GM21786 (cell line): ENCODE measurements around the gene ANKRD44.
A peak's percentile ranks its signal among the peaks of the same experiment; 100 is the strongest.

Experiments
- ATAC-seq: cut with Tn5 transposase; IDR thresholded peaks from one replicate; pipeline ENCODE4 v1.9.1; 2021; ENCODE audit not compliant: unreplicated experiment

The ANKRD44 gene

DNA sequence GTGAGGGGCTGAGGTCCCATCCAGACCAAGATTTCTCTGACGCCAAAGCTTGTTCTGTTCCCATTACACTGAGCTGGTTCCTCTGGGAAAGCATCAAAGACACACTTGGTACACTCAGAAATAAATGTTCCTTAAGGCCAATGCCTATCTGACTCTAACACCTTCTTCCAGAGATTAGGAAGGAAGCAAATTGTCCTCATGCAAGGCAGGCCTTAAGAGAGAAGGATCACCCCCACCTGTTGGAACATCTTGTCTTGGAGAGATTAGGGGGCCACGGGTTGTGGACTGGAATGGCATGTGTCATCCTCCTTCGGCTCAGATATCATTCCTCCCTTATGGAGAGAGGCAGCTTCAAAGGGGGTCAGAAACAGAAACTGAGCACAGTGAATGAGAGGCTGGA, 100.2 kb downstream of the ANKRD44 start:
- ATAC-seq = no peak

DNA sequence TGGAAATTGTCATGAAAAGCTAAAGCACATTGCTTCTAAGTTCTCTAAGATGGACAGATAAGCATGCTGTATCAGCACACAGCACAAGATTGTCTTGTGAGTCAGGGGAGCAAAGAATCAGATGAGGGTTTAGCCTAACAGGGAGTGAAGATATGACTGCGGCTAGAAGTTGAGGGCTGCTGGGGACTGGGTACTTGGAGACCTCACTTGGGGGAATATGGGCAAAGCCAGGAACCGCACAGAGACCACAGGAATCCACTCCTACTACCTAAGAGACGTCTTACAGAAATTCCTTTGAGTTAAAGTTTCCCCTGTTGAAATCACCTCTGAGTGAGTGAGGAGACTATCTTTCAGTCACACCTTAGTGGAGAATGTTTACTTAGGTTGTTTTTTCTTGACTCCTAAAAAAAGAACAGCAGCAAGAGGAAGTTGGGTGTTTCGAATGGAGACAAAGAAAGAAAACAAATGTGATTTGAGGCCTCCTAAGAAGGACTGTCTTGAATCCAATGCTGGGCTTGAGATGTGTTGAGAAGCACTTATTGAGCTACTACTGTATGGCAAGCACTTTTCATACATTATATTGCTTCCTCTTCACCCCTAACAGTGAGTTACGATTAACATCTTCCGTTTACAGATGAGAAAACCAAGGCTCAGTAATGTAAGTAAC, 100.7 kb downstream of the ANKRD44 start:
- ATAC-seq = peak; percentile 31

GRCh38 chr2:197209246-197209645, 101.3 kb downstream of the ANKRD44 start:
- no peak for ATAC-seq

DNA sequence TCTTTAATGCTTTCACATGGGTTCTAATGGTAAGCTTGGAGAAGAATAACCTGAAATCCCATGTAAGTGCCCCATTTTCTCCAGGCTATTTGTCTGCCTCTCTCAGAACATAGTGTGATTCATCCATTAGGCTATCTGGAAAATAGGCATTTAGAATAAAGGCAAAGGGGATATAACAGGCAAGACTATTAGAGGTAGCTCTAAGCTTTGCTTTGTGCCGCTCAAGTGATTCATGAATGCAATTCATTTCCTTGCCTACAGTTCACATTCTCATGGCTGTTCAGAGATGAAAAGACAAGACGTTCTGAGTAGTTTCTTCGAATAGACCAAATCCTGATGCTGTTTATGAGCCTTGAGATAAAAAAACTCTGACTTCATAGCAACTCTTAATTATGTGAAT, 101.7 kb downstream of the ANKRD44 start:
- no peak for ATAC-seq

DNA sequence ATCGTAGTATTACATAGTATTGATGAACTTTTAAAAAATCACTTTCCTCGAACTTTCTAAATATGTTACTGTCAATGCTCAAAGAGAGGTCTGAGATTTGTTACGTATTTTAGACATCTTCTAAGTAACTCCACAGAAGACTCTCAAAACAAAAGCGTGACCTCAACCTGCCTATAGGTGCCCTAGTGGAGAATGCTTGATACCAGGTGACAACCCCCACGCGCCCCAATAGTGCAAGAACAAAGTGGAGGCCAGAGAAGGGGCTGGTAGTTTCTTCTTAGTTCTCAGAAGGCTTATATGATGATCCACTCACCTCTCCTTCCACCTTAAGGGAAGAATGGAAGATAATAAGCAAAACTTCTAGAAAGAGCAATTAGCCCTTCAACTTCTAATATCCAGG, 102.6 kb downstream of the ANKRD44 start:
- ATAC-seq = no peak

DNA sequence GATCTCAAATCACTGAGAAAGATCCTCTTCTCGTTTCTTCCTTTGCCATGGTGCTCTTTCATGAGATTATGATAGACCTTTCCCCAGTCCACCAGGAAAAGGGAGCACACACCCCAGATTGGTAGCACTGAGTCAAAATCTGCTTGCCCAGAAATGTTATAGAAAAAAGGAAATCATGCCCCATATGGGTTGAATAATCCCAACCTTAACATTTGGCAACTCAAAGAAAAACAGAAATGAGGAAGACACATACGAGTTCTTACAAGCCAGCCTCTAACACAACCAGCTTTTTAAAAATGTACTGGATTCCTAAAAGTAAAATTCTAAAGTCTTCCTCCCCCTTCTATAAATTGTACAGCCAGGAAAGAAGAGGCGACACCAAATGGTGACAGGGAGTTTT, 103.0 kb downstream of the ANKRD44 start:
- no peak for ATAC-seq

DNA sequence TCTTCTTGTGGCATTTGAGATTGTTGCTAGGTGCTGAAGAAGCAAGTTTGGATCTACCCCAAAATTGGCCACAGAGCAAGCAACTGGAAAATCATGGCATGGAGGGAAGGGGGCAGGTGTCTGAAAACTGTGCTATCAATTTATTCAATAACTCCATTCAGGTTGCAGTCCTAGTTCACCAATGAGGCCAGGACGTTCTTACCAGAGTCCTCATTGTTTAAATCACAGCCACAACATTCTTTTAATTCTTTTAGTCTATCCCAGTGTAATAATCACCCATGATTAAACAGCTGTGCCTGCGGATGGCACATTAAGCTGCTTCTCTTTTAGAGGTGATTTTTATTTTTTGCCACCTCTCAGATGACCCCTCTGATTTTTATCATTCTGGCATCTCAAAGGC, 103.5 kb downstream of the ANKRD44 start:
- ATAC-seq = no peak

GRCh38 chr2:197205585-197206215, 104.9 kb downstream of the ANKRD44 start:
- peak; percentile 65 for ATAC-seq

DNA sequence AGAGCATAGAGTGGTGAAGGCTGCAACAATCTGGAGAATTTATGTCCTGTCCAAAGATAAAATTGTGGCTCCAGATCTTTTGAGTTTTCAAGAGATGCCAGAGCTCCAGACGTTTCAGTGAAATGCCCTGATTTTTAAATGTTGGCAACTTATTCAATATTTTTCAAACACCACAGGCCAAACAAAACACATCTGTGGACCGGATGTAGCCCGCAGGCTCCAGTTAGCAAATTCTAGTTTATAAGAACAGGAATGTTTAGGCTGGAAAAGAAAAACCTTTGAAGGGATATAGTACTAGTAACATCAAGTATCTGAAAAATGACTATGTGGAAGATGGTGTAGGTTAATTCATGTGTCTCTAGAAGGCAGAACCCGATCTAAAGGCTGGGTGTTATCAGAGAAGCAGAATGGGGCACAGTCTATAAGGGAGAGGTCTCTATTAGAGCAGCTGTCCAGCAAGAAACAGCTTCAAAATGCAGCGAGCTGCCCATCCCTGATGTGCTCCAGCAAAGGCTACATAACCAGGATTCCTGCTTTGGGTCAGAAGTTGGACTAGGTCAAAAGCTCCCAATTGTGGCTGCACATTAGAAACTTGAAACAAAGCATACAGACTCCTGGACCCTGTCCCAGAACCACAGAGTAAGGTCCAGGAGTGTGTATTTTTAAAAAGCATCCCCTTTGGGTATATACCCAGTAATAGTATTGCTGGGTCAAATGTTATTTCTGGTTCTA, 105.9 kb downstream of the ANKRD44 start:
- ATAC-seq = no peak

DNA sequence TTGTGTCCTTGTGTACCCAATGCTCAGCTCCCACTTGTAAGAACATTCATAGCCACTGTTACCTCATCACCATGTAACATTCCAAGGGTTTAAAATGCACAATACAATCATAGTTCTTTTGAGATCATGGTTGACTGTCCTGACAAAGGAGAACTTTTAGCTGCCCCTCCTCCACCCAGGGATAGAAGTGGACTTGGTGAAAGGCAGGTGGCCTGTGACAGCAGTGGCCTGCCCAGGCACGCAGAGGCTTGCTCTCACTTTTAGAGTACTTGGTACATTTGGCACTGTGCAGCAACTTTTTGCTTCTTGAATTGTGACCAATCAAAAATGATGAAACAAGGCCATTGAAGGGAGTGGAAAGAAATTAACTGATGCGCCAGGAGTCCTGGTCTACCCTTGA, 108.7 kb downstream of the ANKRD44 start:
- no peak for ATAC-seq

DNA sequence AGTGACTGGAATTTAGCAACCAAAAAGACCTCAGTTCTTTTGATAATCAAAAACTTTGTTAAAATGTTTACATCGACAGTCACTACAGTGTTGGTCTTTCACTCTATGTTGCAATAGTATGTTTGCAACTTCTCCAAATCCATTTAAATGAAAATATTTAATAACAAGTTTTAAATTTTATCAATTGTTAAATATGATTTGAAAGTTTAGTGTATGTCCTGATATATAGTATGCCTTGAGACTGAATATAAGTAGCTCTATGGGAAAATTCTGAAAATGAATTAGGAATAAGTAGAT, 109.9 kb downstream of the ANKRD44 start:
- ATAC-seq = no peak

- ATAC-seq = no peak
These were observed 110.4 kb downstream of the ANKRD44 start for GRCh38 chr2:197200051-197200761.

- ATAC-seq = peak; percentile 97
These were observed 111.7 kb downstream of the ANKRD44 start for GRCh38 chr2:197198890-197199289.

DNA sequence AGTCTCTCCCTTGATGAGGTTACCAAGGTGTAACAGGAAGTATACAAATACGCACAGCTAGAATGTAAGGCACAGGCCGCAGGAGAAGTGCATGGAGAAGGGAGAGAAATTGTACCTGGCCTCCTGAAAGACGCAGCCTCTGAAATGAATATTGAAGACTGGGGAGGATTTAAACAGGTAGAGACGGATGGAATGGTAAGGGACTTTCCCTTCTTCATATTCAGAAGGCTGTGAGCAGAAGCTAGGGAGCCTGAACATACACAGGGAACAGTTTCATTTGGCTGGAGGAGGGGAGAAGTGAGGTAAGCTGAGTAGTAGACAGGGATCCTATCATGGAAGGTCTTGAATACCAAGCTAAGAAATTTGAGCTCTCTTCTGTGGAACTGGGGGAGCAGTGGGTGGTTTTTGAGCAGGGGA, 112.7 kb downstream of the ANKRD44 start:
- no peak for ATAC-seq

DNA sequence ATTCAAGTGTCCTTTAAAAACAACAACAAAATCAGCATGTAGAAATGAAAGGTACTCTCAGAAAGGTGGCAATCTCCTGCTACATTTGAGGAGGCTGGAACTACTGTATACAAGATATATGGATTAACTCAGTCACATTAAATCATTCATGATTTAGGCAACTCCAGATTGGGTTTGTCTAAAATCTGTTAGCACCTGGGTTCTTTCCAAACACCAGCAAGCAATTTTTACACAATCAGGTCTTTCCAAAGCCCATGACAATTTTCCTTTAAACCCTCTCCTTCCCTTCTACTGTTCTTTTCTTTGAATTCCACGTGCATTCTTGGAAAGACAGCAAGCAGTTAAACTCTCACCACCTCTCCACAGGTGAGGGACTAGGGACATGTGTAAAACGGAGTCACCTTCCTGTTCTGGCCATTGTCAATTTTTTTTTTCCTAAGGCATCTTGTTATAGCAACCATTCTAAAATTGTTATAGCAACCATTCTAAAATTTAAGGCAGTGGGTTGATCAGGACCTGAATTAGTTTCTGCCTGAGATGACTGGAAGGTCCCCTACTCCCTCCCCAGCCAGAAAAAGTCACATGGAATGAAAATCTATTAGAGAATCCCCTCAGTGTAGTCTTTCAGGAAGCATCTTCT, 113.9 kb downstream of the ANKRD44 start:
- no peak for ATAC-seq

DNA sequence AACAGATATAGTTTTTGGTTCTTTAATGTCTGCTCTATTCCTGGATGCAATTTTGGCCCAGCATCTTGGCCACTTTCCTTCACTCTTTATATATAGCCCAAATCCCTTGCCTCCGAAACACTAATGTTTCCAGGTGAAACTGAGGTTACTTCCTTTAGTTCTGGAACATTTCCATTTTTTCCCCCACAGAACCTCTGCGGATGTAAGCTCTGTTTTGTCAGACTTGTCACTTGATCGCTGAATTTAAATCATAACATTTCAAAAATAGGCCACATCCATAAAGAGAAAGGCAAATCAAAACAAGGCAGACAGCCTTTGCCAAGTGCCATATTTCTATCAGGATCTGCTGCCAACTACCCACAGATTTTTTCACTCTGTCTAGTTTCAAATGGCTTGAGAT, 115.1 kb downstream of the ANKRD44 start:
- ATAC-seq = no peak

DNA sequence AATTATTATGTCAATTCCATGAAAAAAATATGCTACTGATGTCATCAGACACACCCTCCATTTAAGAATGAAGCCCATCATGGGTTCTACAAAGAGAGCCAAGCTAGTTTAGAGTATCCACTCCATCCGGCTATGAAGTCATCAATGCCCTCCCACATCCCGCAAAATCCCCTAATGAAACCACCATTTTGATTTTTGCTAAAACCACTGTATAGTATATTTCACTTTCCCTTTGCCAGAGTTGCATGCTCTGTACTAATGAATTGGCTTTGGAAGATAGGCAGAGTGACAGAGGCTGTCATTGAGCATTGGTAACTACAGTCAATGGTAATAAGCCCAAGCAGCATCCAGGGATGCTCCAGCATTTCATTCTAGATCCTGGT, 118.6 kb downstream of the ANKRD44 start:
- ATAC-seq = peak; percentile 66

DNA sequence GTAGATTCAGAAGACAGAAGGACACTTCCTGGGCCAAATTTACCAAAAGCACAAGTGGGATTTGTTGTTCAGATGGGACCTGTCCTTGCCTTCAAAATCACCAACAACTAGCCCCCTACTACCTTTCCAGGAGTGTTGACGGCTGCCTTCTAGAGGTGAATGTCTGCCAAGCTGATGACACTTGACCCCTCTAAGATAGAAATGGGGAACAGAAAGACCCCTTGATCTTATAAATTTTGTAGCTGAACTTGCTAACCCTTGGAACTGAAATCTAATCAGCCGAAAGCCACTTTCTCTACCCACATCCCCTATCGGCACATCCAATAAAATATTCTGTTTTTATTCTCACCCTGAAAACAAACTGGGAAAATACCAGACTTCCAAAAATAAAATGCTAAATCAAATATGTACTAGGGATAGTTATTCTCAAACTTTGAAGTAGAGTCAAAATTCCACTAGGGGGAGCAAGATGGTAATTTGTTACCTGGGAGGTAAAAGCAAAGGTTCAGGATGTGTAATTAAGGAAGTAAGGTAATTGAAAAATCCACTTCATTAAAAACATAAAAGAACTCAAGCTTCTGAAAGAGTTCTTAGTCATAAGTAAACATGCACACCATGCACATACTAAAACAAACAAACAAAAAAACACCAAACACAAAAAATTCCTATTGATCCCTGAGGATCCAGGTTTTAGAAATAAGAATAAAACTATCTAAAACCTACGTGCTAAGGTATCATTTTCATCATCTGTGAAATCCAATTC, 119.2 kb downstream of the ANKRD44 start:
- ATAC-seq = no peak

DNA sequence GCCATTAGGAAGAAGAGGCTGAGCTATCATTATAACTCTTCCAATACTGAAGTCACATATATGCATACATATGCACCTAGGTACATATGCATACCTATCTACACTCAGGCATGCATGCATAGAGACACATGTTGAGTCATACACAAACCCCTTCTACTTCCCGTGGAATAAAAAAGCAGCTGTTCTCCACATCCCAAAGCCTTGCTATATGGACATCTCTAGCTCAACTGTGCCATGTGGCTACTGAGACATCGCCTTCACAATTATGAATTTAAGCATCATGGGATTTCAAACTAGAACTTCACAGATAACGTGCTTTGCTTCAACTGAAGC, 120.5 kb downstream of the ANKRD44 start:
- no peak for ATAC-seq

GRCh38 chr2:197189426-197190099, 121.0 kb downstream of the ANKRD44 start:
- no peak for ATAC-seq
